ENCODE results near the gene GPAT3. TPM values are rescaled to one million over a fixed set of nuclear protein-coding genes. Genes with fewer than 3 reads are reported as not detected.

Gene GPAT3
- total RNA-seq, 4 donors from 2014 or later: 4.4 to 37.5 (median 10.2) TPM

DNA sequence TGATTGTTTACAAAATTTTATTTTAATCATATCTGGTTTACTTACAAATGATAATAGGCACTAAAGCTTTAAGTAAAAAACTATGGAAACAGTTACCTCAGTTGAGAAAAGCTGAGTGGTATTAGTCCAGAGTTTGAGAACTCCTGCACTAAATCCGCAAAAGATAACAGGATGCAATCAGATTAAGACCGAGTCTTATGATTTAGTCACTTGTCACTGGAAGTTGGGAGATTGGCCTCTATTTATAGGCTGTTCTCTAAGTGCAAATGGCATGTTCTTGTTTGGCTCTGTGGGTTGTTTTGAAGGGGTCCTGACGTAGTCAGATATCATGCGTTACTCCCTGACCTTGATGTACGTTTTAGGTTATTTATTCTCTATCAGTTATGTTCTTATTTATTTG lies 6.3 kb downstream of the GPAT3 start:
- no peak for TF ChIP-seq CTCF (IDR thresholded peaks at IDR 0.05; ENCODE audit: low read depth)

DNA sequence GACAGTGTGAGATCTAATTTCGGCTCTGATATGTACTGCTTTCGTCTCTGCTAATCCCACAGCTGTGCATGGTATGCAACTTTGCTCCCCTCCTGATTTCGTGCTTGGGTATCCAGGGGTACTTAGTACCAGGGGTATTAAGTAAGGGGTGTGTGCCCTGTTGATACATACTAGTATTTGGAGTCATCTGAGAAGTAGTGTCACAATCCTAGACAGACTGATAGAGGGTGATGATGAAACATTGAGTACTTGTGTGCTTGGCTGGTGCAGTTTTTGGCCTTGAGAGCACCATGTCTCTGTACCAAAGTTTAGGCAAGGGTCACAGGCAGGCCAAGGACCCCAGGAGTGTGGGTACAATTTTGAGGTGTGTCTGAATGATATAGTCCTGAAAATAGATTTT lies 10.9 kb downstream of the GPAT3 start:
- no peak for TF ChIP-seq CTCF (IDR thresholded peaks at IDR 0.05; ENCODE audit: low read depth)

DNA sequence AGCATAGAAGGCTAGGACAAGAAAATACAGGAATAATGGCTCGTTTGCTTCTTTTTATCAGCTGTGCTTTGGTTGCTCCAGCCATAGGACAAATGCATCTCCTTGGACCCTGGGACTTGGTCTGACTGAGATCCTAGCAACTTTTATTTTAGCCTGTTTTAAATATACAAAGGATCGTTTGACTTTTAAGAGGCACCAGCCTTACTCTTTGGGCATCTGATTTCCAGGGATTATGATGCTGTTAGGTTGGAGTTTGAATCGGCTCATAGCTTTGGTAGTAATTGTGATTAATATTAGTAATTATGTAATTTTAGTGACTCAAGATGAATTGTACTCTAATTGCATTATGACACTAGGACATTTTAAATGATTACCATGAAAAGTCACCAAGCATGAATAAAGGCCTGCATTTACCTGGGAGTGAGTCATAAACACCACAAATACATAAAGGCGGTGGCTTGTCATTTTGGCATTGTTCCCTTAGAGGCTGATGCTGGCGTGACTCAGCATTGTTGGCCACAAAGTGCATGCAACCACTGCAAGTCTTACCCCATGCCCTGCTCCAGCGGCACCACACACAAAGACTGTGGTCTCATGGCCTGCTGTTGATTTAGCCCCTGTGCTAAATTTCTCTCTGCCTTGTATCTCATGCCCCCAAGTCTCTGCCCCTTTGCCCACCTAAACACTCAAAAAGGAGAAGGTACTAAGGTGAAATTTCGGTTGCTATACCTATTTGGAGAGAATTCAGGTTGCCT lies 12.4 kb downstream of the GPAT3 start:
- TF ChIP-seq CTCF (IDR thresholded peaks at IDR 0.05; ENCODE audit: low read depth): no peak

GRCh38 chr4:83552083-83552482 lies 16.2 kb downstream of the GPAT3 start:
- no peak for TF ChIP-seq CTCF (IDR thresholded peaks at IDR 0.05; ENCODE audit: low read depth)

GRCh38 chr4:83552924-83553323 lies 17.0 kb downstream of the GPAT3 start:
- TF ChIP-seq CTCF (IDR thresholded peaks at IDR 0.05; ENCODE audit: low read depth): no peak

GRCh38 chr4:83556006-83556707 lies 20.2 kb downstream of the GPAT3 start:
- TF ChIP-seq CTCF (IDR thresholded peaks at IDR 0.05; ENCODE audit: low read depth): no peak

- TF ChIP-seq CTCF (IDR thresholded peaks at IDR 0.05; ENCODE audit: low read depth): no peak
These were observed 20.9 kb downstream of the GPAT3 start for GRCh38 chr4:83556816-83557215.
